Keratinocyte (primary cell): ENCODE data around the gene CHST13. TPM values are rescaled to one million over a fixed set of nuclear protein-coding genes. Genes with fewer than 3 reads are reported as not detected.

Experiments used
- DNase-seq: peaks from one replicate; pipeline ENCODE4 v3.0.0-alpha.2; 2011; ENCODE audit warnings: low read depth, missing footprints, low spot score
- FAIRE-seq: peaks from 2 replicates; lab custom pipeline; 2011; peaks lifted over from hg19 to GRCh38; lab: Jason Lieb, UNC
- H2AFZ ChIP-seq: 2 replicates; pipeline ENCODE4 v1.6.0; 2012; ENCODE audit warnings: low read length, control low read depth, inconsistent platforms; ENCODE audit not compliant: control insufficient read depth
- H3K27ac ChIP-seq: 2 replicates; pipeline ENCODE4 v1.5.1; 2011; ENCODE audit warnings: low read length; ENCODE audit not compliant: control insufficient read depth, insufficient read depth
- H3K27me3 ChIP-seq: 3 replicates; pipeline ENCODE4 v1.6.0; 2011; ENCODE audit warnings: low read length; ENCODE audit not compliant: control insufficient read depth, insufficient read depth; ENCODE audit errors: extremely low read depth
- H3K36me3 ChIP-seq, 2 experiments: 2 replicates in 1 of 2; 3 replicates in 1 of 2; pipeline ENCODE4 v1.5.1; 2011; ENCODE audit warnings: low read length in 2 of 2, mild to moderate bottlenecking in 1 of 2; ENCODE audit not compliant: control insufficient read depth in 2 of 2, insufficient read depth in 2 of 2; ENCODE audit errors: extremely low read depth in 1 of 2
- H3K4me1 ChIP-seq: 3 replicates; pipeline ENCODE4 v1.5.1; 2011; ENCODE audit warnings: low read length; ENCODE audit not compliant: control insufficient read depth, insufficient read depth; ENCODE audit errors: extremely low read depth
- H3K4me2 ChIP-seq: 3 replicates; pipeline ENCODE4 v1.6.0; 2011; ENCODE audit warnings: low read depth, low read length; ENCODE audit not compliant: control insufficient read depth, insufficient read depth; ENCODE audit errors: extremely low read depth
- H3K4me3 ChIP-seq, 3 experiments: fragments of 200-600 bp in 1 of 3; sonication (generic) in 1 of 3; 2 replicates in 2 of 3; 3 replicates in 1 of 3; pipeline ENCODE4 v1.5.1; 2011 to 2016; ENCODE audit warnings: low read length in 3 of 3, mild to moderate bottlenecking in 3 of 3, control low read depth in 2 of 3, inconsistent platforms in 1 of 3, low read depth in 1 of 3, mixed read lengths in 1 of 3, mixed run types in 1 of 3, moderate library complexity in 1 of 3; ENCODE audit not compliant: control insufficient read depth in 2 of 3, insufficient read depth in 2 of 3; ENCODE audit errors: extremely low read depth in 1 of 3
- H3K79me2 ChIP-seq: 2 replicates; pipeline ENCODE4 v1.6.0; 2012; ENCODE audit warnings: low read length; ENCODE audit not compliant: control insufficient read depth, insufficient read depth
- H3K9ac ChIP-seq: 3 replicates; pipeline ENCODE4 v1.6.0; 2011; ENCODE audit warnings: low read length; ENCODE audit not compliant: control insufficient read depth, insufficient read depth; ENCODE audit errors: extremely low read depth
- H3K9me1 ChIP-seq: 3 replicates; pipeline ENCODE4 v1.6.0; 2011; ENCODE audit warnings: low read length; ENCODE audit not compliant: control insufficient read depth, insufficient read depth; ENCODE audit errors: extremely low read depth
- H3K9me3 ChIP-seq: 2 replicates; pipeline ENCODE4 v1.5.1; 2012; ENCODE audit warnings: low read depth, low read length; ENCODE audit not compliant: control insufficient read depth
- H4K20me1 ChIP-seq: 3 replicates; pipeline ENCODE4 v1.6.0; 2011; ENCODE audit warnings: low read length; ENCODE audit not compliant: control insufficient read depth, insufficient read depth; ENCODE audit errors: extremely low read depth
- CTCF ChIP-seq, 3 experiments: IDR thresholded peaks in 1 of 3; conservative IDR thresholded peaks in 1 of 3; optimal IDR thresholded peaks in 1 of 3; 2 replicates in 2 of 3; 3 replicates in 1 of 3; pipeline versions ENCODE3 to v1.5.1; 2011; ENCODE audit warnings: low read length in 3 of 3, mild to moderate bottlenecking in 3 of 3, moderate library complexity in 2 of 3, control low read depth in 1 of 3, inconsistent platforms in 1 of 3; ENCODE audit not compliant: insufficient read depth in 2 of 3; ENCODE audit errors: extremely low read depth in 1 of 3
- EZH2 ChIP-seq: IDR thresholded peaks from one replicate; pipeline ENCODE4 v1.6.1; 2012; ENCODE audit warnings: inconsistent platforms, mild to moderate bottlenecking, low read length, moderate library complexity
- dilution Hi-C: fragments of 300-500 bp; cut with MboI; formaldehyde crosslinking; loops from one replicate; pipeline ENCODE4 v1.7.0; 2020; ENCODE audit warnings: low sequenced_read_pairs; ENCODE audit not compliant: extremely low pct_ligation_motif_present
- polyA plus RNA-seq, 5 experiments: library from polyadenylated mRNA; depleted of rRNA in 3 of 5; stranded (reverse) in 3 of 5; stranded (forward) in 1 of 5; unstranded in 1 of 5; fragments of >200 nt; gene quantifications; 1 replicate in 1 of 5; 2 replicates in 3 of 5; 3 replicates in 1 of 5; pipeline versions ENCODE4 v1.2.1 to v1.2.3, GENCODE V29; 2011 to 2012; ENCODE audit warnings: missing spikeins in 2 of 5, low read depth in 1 of 5, low replicate concordance in 1 of 5

CHST13 gene
- polyA plus RNA-seq, 1 donor (not counting 4 experiments of a cell fraction or from before 2014, with no cell fraction given) = not detected

GRCh38 chr3:126485176-126485897 lies 38.6 kb upstream of the CHST13 start:
- Histone ChIP-seq H2AFZ (no peak overlapping the region), H4K20me1 (no peaks in the 10 kb centered on the region), H3K4me2 (no peak overlapping the region), H3K4me1 (peaks cover 14% of the 10 kb centered on the region), H3K4me3 (no peak overlapping the region), H3K27me3 (peaks cover 2% of the 10 kb centered on the region), H3K27ac (no peak overlapping the region), H3K9me1 (no peaks in the 10 kb centered on the region), H3K9ac (no peak overlapping the region), H3K36me3 (no peaks in the 10 kb centered on the region), H3K9me3 (no peaks in the 10 kb centered on the region), H3K79me2 (no peaks in the 10 kb centered on the region)
- DNase-seq = no peak
- TF ChIP-seq CTCF (optimal IDR thresholded peaks at IDR 0.05 in 1 of 3, IDR thresholded peaks at IDR 0.05 in 1 of 3, conservative IDR thresholded peaks at IDR 0.05 in 1 of 3; ENCODE audit: extremely low read depth in 1 of 3, insufficient read depth in 2 of 3, low read length in 3 of 3) = no peak
- no peak for TF ChIP-seq EZH2
- dilution Hi-C loops = no loop called here
- FAIRE-seq = no peak

GRCh38 chr3:126485956-126486355 lies 38.0 kb upstream of the CHST13 start:
- Histone ChIP-seq H3K27ac (no peak overlapping the region), H3K27me3 (peaks cover 2% of the 10 kb centered on the region), H3K9ac (no peak overlapping the region), H3K4me2 (no peak overlapping the region), H3K79me2 (no peaks in the 10 kb centered on the region), H2AFZ (no peak overlapping the region), H3K4me1 (peaks cover 14% of the 10 kb centered on the region), H3K4me3 (no peak overlapping the region), H3K9me3 (no peaks in the 10 kb centered on the region), H3K9me1 (no peaks in the 10 kb centered on the region), H4K20me1 (no peaks in the 10 kb centered on the region), H3K36me3 (no peaks in the 10 kb centered on the region)
- DNase-seq = no peak
- no peak for FAIRE-seq
- no peak for TF ChIP-seq EZH2
- dilution Hi-C loops = no loop called here
